ENCODE data around the gene KRT5.

DNA sequence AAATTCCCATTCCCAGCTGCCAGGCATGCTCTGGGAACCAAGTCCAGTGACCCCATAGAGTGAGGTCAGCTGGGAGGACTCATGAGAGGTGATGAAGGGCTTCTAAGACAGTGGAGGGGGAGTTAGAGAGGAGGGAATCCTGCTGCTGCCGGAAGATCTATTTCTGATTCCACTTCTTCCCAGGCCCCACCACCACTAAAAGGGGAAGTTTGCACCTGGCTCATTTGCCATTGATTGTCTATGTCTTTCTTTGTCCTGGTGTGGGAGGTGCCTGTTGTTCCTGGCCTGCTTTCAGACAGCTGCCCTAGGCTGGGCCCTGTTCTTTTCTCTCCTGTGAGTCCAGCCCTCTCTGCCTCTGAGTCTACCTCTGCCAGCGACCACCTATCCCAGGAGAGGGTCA is 24.1 kb downstream of the KRT5 start:
- TF ChIP-seq, protein P1, sequence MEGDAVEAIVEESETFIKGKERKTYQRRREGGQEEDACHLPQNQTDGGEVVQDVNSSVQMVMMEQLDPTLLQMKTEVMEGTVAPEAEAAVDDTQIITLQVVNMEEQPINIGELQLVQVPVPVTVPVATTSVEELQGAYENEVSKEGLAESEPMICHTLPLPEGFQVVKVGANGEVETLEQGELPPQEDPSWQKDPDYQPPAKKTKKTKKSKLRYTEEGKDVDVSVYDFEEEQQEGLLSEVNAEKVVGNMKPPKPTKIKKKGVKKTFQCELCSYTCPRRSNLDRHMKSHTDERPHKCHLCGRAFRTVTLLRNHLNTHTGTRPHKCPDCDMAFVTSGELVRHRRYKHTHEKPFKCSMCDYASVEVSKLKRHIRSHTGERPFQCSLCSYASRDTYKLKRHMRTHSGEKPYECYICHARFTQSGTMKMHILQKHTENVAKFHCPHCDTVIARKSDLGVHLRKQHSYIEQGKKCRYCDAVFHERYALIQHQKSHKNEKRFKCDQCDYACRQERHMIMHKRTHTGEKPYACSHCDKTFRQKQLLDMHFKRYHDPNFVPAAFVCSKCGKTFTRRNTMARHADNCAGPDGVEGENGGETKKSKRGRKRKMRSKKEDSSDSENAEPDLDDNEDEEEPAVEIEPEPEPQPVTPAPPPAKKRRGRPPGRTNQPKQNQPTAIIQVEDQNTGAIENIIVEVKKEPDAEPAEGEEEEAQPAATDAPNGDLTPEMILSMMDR (conservative IDR thresholded peaks at IDR 0.05; ENCODE audit: low read depth, low read length), result no peak
- TF ChIP-seq EZH2 (IDR thresholded peaks at IDR 0.05; ENCODE audit: borderline replicate concordance, low read depth, low read length, poor library complexity, severe bottlenecking), result no peak

All from A673 (cell line).